Activated CD8-positive, alpha-beta memory T cell treated with anti-CD3 and anti-CD28 coated beads, Interleukin-2, amount 50 U/mL, for 1 hour (primary cell): ENCODE measurements around the gene SEC62.

Experiments
- DNase-seq: peaks from one replicate; pipeline ENCODE4 v3.0.0-alpha.2; 2020; ENCODE audit errors: extremely low read depth

Gene SEC62

GRCh38 chr3:169966428-169966950, at the start of gene SEC62:
TSS of gene SEC62 (plus strand) at chr3:169966807. CDS start at chr3:169966823, 16 bp downstream.
- DNase-seq: peak; percentile 81

- DNase-seq: no peak
These were observed 43.4 kb upstream of the SEC62 start for GRCh38 chr3:169923189-169923588.

- no peak for DNase-seq
These were observed 42.8 kb upstream of the SEC62 start for GRCh38 chr3:169923831-169924230.

GRCh38 chr3:169929830-169930519, 36.6 kb upstream of the SEC62 start:
- no peak for DNase-seq

- no peak for DNase-seq
These were observed 35.8 kb upstream of the SEC62 start for GRCh38 chr3:169930843-169931242.

- DNase-seq: no peak
These were observed 34.7 kb upstream of the SEC62 start for GRCh38 chr3:169931747-169932520.

- no peak for DNase-seq
These were observed 27.3 kb upstream of the SEC62 start for GRCh38 chr3:169939320-169939719.

GRCh38 chr3:169939751-169940150, 26.9 kb upstream of the SEC62 start:
- no peak for DNase-seq

GRCh38 chr3:169940470-169941181, 26.0 kb upstream of the SEC62 start:
- DNase-seq: no peak

GRCh38 chr3:169945313-169945712, 21.3 kb upstream of the SEC62 start:
- DNase-seq: no peak

GRCh38 chr3:169946336-169946735, 20.3 kb upstream of the SEC62 start:
- no peak for DNase-seq

- DNase-seq: no peak
These were observed 17.8 kb upstream of the SEC62 start for GRCh38 chr3:169948559-169949448.

GRCh38 chr3:169952045-169952444, 14.6 kb upstream of the SEC62 start:
- no peak for DNase-seq

- no peak for DNase-seq
These were observed 13.0 kb upstream of the SEC62 start for GRCh38 chr3:169953462-169954141.

GRCh38 chr3:169954142-169954756, 12.4 kb upstream of the SEC62 start:
- no peak for DNase-seq

- no peak for DNase-seq
These were observed 11.2 kb upstream of the SEC62 start for GRCh38 chr3:169955406-169955805.

GRCh38 chr3:169964176-169964575, 2.4 kb upstream of the SEC62 start:
- DNase-seq: no peak

- DNase-seq: no peak
These were observed 812 bp upstream of the SEC62 start for GRCh38 chr3:169965562-169966427.
